ENCODE results near the gene DNM1. TPM values are rescaled to one million over a fixed set of nuclear protein-coding genes. Genes with fewer than 3 reads are reported as not detected.

The DNM1 gene
- total RNA-seq, 2 experiments from 2014 or later: 0.30 to 0.40 TPM

- ChIA-PET CTCF (no interaction called here), POLR2A (no interaction called here)
- peaks cover 25% of the 10 kb centered on the region for H3K27me3 Mint-ChIP-seq
- no peaks in the 10 kb centered on the region for H3K9me3 Mint-ChIP-seq
- H3K27ac Mint-ChIP-seq: no peak overlapping the region
- H3K4me1 Mint-ChIP-seq: peaks cover 12% of the 10 kb centered on the region
- no peak for DNase-seq
- no peak overlapping the region for H3K4me3 Mint-ChIP-seq
- H3K36me3 Mint-ChIP-seq (ENCODE audit: low read depth): no peaks in the 10 kb centered on the region
Measured at GRCh38 chr9:128201441-128202369, 1.5 kb upstream of the DNM1 start.

GRCh38 chr9:128202648-128203023 is 543 bp upstream of the DNM1 start:
- no peak for DNase-seq
- Mint-ChIP-seq H3K27me3 (peaks cover 30% of the 10 kb centered on the region), H3K4me1 (peaks cover 12% of the 10 kb centered on the region), H3K4me3 (peak overlapping the region; percentile 46), H3K9me3 (no peaks in the 10 kb centered on the region), H3K27ac (no peak overlapping the region), H3K36me3 (ENCODE audit: low read depth) (no peaks in the 10 kb centered on the region)
- POLR2A ChIA-PET: no interaction called here
- CTCF ChIA-PET: no interaction called here

- Mint-ChIP-seq H3K4me3 (peak overlapping the region; percentile 44), H3K4me1 (peaks cover 12% of the 10 kb centered on the region), H3K9me3 (no peaks in the 10 kb centered on the region), H3K27ac (no peak overlapping the region), H3K36me3 (ENCODE audit: low read depth) (no peaks in the 10 kb centered on the region), H3K27me3 (peaks cover 35% of the 10 kb centered on the region)
- CTCF ChIA-PET: no interaction called here
- POLR2A ChIA-PET: no interaction called here
- DNase-seq: peak; percentile 24
Measured at GRCh38 chr9:128203707-128204551, 750 bp downstream of the DNM1 start.

GRCh38 chr9:128204858-128205257 is 1.7 kb downstream of the DNM1 start:
- no peak for DNase-seq
- Mint-ChIP-seq H3K27ac (no peak overlapping the region), H3K4me1 (peaks cover 12% of the 10 kb centered on the region), H3K4me3 (no peak overlapping the region), H3K36me3 (ENCODE audit: low read depth) (no peaks in the 10 kb centered on the region), H3K9me3 (no peaks in the 10 kb centered on the region), H3K27me3 (peaks cover 35% of the 10 kb centered on the region)
- ChIA-PET CTCF (no interaction called here), POLR2A (no interaction called here)

GRCh38 chr9:128205296-128205944 is 2.2 kb downstream of the DNM1 start:
- Mint-ChIP-seq H3K36me3 (ENCODE audit: low read depth) (no peaks in the 10 kb centered on the region), H3K9me3 (no peaks in the 10 kb centered on the region), H3K4me3 (no peak overlapping the region), H3K4me1 (peaks cover 12% of the 10 kb centered on the region), H3K27me3 (peaks cover 36% of the 10 kb centered on the region), H3K27ac (no peak overlapping the region)
- ChIA-PET CTCF (interaction anchor here (1.6 kb wide), 1 partner anchor 9 kb away, joined by 3 read pairs; no protein-coding TSS in a partner anchor), POLR2A (no interaction called here)
- no peak for DNase-seq

- Mint-ChIP-seq H3K27me3 (peaks cover 41% of the 10 kb centered on the region), H3K36me3 (ENCODE audit: low read depth) (no peaks in the 10 kb centered on the region), H3K4me3 (no peak overlapping the region), H3K9me3 (no peaks in the 10 kb centered on the region), H3K27ac (no peak overlapping the region), H3K4me1 (peaks cover 12% of the 10 kb centered on the region)
- ChIA-PET POLR2A (interaction anchor here (1.3 to 1.6 kb wide), 2 partner anchors 12 to 16 kb away, joined by 4 read pairs; no protein-coding TSS in a partner anchor), CTCF (interaction anchor here (0.6 to 2.6 kb wide), 3 partner anchors 10 to 89 kb away, joined by 3 to 7 read pairs (median 3); no protein-coding TSS in a partner anchor)
- DNase-seq: no peak
Measured at GRCh38 chr9:128206484-128206883, 3.3 kb downstream of the DNM1 start.

- Mint-ChIP-seq H3K27ac (no peak overlapping the region), H3K4me3 (no peak overlapping the region), H3K36me3 (ENCODE audit: low read depth) (no peaks in the 10 kb centered on the region), H3K9me3 (no peaks in the 10 kb centered on the region), H3K27me3 (peaks cover 49% of the 10 kb centered on the region), H3K4me1 (peaks cover 12% of the 10 kb centered on the region)
- CTCF ChIA-PET: interaction anchor here (0.6 to 2.6 kb wide), 3 partner anchors 11 to 89 kb away, joined by 3 to 7 read pairs (median 3); no protein-coding TSS in a partner anchor
- no peak for DNase-seq
- POLR2A ChIA-PET: interaction anchor here (1.3 to 1.6 kb wide), 2 partner anchors 11 to 17 kb away, joined by 4 read pairs; no protein-coding TSS in a partner anchor
Measured at GRCh38 chr9:128206916-128207910, 4.0 kb downstream of the DNM1 start.

- no peak for DNase-seq
- Mint-ChIP-seq H3K4me3 (no peak overlapping the region), H3K9me3 (no peaks in the 10 kb centered on the region), H3K27me3 (peaks cover 51% of the 10 kb centered on the region), H3K4me1 (peaks cover 6% of the 10 kb centered on the region), H3K36me3 (ENCODE audit: low read depth) (no peaks in the 10 kb centered on the region), H3K27ac (no peak overlapping the region)
- ChIA-PET POLR2A (no interaction called here), CTCF (interaction anchor here (2.6 kb wide), 1 partner anchor 10 kb away, joined by 7 read pairs; no protein-coding TSS in a partner anchor)
Measured at GRCh38 chr9:128208386-128208785, 5.2 kb downstream of the DNM1 start.

GRCh38 chr9:128208946-128209669 is 5.9 kb downstream of the DNM1 start:
- Mint-ChIP-seq H3K27ac (no peak overlapping the region), H3K36me3 (ENCODE audit: low read depth) (no peaks in the 10 kb centered on the region), H3K4me3 (no peak overlapping the region), H3K4me1 (peaks cover 2% of the 10 kb centered on the region), H3K27me3 (peaks cover 51% of the 10 kb centered on the region), H3K9me3 (no peaks in the 10 kb centered on the region)
- POLR2A ChIA-PET: no interaction called here
- no peak for DNase-seq
- CTCF ChIA-PET: interaction anchor here (2.6 kb wide), 1 partner anchor 10 kb away, joined by 7 read pairs; no protein-coding TSS in a partner anchor

- Mint-ChIP-seq H3K36me3 (ENCODE audit: low read depth) (no peaks in the 10 kb centered on the region), H3K27ac (no peak overlapping the region), H3K9me3 (no peaks in the 10 kb centered on the region), H3K4me1 (no peaks in the 10 kb centered on the region), H3K27me3 (peaks cover 32% of the 10 kb centered on the region), H3K4me3 (no peak overlapping the region)
- CTCF ChIA-PET: no interaction called here
- POLR2A ChIA-PET: interaction anchor here (0.7 to 1.0 kb wide), 2 partner anchors 16 to 172 kb away, joined by 3 read pairs; no protein-coding TSS in a partner anchor
- no peak for DNase-seq
Measured at GRCh38 chr9:128211186-128211980, 8.2 kb downstream of the DNM1 start.

GRCh38 chr9:128211981-128212281 is 8.8 kb downstream of the DNM1 start:
- H3K4me3 Mint-ChIP-seq: no peak overlapping the region
- no peak overlapping the region for H3K27ac Mint-ChIP-seq
- CTCF ChIA-PET: no interaction called here
- peaks cover 2% of the 10 kb centered on the region for H3K4me1 Mint-ChIP-seq
- H3K9me3 Mint-ChIP-seq: no peaks in the 10 kb centered on the region
- POLR2A ChIA-PET: interaction anchor here (1.0 kb wide), 1 partner anchor 17 kb away, joined by 3 read pairs; no protein-coding TSS in a partner anchor
- H3K27me3 Mint-ChIP-seq: peaks cover 29% of the 10 kb centered on the region
- no peak for DNase-seq
- no peaks in the 10 kb centered on the region for H3K36me3 Mint-ChIP-seq (ENCODE audit: low read depth)

Measured in activated CD4-positive, alpha-beta memory T cell treated with anti-CD3 and anti-CD28 coated beads, Interleukin-2, amount 10 ng/mL, durations not matched to agents 7 days and 5 days (primary cell).